GM21360 (cell line): ENCODE data around the gene GRIP2.

Experiments
- ATAC-seq: cut with Tn5 transposase; IDR thresholded peaks from one replicate; pipeline ENCODE4 v1.9.1; 2021; ENCODE audit warnings: mild to moderate bottlenecking, moderate library complexity; ENCODE audit not compliant: unreplicated experiment

GRIP2 gene

DNA sequence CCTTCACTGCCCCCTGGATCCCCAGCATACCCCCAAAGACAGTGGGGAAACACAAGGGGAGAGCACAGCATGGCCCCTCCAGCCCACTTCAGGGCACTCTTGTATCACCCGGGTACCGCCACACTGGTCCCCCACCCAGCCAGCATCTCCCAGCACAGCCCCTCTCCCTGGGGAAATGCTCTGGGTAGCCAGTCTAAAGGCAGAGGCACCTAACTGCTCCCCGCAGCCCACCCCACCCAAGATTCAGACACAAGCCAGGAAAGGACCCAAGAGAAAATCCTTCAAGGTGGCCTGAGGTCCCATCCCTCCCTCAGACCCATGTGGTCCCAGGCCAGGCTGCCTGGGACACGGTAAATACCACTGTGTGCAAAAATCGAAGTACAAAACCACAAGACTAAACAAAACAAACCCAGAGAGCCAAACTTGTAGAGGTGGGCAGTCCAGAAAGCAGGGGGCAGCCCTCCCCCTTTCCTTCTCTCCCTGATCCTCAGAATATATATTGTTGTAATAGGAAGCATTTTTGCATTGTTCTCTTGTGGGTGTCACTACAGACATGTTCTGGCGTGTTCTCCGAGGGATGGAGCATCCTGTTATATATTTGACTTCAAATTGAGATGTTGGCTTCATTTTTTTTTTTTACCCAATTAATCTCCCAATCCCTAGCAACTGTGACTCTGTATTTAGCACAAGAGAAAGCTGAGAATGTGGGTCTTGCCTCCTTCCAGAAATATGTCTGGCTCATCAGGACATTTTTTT is 51.7 kb downstream of the GRIP2 start:
- ATAC-seq, result no peak

DNA sequence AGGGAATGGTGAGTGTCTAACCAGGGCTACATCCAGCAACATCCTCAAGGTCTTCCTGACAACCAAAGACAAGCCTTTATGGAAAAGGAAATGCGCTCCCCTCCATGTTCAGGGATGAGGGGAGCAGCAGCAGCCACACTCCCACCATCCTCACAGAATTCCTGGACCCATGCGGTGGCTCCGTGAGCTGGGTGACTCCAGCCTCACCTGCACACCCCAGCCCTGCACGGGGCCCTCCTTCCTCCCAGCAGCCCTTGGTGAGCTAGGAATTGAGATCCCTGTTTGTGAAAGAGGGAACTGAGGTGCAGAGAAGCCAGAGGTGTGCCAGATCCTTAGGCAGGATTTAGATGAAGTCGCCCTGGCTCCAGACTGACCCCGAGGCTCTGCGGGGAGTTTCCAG is 52.3 kb downstream of the GRIP2 start:
- ATAC-seq, result no peak

DNA sequence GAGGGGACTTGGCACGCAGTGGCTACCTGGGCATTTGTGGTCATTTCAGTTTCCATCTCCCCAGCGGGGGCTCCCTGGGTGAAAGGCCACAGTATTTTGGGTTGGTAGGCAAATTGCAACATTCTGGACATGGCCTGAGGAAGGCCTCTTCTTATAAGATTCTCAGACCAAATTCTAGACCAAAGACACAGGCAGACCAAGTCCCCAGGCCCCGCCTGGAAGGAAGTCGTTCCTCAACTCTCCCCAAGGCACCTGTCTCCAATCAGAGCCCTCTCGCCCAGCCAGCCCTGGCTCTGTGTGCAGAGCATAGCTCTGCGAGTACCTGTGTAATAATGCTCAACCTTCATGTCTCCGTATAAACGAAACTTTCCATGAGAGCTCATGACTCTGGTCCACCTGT is 53.1 kb downstream of the GRIP2 start:
- ATAC-seq, result no peak

DNA sequence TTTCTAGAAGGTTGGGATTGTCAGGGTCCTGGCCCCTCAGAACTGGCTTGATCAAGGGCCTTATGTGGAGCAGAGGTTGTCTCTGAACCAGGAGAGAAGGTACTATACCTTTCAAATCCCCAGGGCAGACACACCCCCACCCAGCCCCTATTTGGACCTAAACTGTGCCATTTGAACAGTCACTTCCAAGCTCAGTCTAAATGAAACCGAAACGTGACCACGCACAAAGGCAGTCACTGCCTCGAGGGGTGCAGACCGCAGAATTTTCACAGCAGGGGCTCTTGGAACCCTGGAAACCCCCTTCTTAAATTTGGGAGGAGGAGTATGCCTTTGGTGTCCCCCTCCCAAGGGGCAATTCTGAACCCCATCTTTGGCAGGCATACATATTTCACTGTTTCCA is 53.7 kb downstream of the GRIP2 start:
- no peak for ATAC-seq

- no peak for ATAC-seq
Observed at GRCh38 chr3:14485981-14486380, 54.2 kb downstream of the GRIP2 start.

GRCh38 chr3:14484741-14485140 is 55.4 kb downstream of the GRIP2 start:
- ATAC-seq, result no peak

DNA sequence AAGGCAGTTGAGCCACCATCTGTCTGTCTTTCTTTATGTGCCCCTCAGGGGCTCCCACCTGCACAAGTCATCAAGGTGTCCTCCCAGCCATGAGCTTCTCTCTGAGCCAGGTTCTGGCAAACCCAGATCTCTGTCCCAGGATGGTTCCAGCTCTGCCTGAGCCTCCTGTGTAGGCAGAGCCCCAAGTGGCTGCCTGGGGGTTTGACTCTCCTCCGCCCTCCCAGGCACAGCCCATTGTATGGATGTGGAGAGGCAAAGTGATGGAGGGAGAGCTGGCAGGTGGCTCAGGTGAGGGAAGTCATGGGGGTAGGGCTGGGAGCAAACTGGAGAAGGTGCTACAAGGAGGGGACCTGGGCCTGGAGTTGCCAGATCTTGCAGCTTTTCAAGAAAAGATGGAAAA is 56.9 kb downstream of the GRIP2 start:
- no peak for ATAC-seq

DNA sequence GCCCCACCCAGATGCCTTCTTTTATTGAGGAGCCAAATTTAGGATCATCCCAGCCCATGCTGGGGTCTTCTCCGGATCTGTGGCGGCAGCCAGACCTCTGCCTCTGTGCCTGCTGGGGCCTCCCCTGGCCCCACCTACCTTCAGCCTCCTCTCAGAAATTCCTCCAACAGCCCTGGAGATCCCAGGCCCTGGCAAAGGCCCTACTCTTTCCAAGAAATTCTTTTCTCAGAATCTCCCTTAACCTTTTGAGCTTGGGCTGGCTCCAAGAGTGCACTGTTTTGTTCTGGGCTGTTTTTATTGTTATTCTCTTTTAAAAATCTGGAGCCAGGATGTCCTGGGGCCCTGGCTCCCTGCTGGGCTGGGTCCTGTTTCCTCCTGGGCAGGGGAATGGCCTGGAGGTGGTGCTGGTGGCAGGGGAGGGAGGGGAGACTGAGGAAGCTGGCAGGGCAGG is 57.8 kb downstream of the GRIP2 start:
- ATAC-seq, result no peak

- no peak for ATAC-seq
Observed at GRCh38 chr3:14481646-14482036, 58.5 kb downstream of the GRIP2 start.

GRCh38 chr3:14481018-14481645 is 59.0 kb downstream of the GRIP2 start:
- ATAC-seq, result no peak

GRCh38 chr3:14480207-14481017 is 59.7 kb downstream of the GRIP2 start:
- ATAC-seq, result no peak

DNA sequence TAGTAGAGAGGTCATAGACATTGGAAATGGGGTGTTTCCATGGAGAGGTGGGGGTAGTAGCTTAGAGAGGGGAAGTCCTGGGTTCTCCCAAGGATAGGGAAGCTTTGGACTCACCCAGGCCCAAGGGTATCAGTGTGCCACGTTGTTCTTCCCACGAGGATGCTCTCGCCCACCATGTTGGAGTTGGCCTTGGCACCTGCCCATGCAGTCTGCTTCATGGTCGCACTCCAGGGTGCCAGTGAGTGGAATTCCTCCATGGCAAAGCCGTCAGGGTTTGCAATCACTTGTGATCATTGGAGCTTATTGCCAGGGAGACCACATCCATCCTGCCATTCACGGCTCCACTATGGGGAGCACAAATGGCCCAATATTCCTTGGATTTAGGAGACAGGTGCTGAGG is 60.6 kb downstream of the GRIP2 start:
- no peak for ATAC-seq

GRCh38 chr3:14478956-14479550 is 61.1 kb downstream of the GRIP2 start:
- ATAC-seq, result no peak

GRCh38 chr3:14477311-14477935 is 62.7 kb downstream of the GRIP2 start:
- ATAC-seq, result no peak

DNA sequence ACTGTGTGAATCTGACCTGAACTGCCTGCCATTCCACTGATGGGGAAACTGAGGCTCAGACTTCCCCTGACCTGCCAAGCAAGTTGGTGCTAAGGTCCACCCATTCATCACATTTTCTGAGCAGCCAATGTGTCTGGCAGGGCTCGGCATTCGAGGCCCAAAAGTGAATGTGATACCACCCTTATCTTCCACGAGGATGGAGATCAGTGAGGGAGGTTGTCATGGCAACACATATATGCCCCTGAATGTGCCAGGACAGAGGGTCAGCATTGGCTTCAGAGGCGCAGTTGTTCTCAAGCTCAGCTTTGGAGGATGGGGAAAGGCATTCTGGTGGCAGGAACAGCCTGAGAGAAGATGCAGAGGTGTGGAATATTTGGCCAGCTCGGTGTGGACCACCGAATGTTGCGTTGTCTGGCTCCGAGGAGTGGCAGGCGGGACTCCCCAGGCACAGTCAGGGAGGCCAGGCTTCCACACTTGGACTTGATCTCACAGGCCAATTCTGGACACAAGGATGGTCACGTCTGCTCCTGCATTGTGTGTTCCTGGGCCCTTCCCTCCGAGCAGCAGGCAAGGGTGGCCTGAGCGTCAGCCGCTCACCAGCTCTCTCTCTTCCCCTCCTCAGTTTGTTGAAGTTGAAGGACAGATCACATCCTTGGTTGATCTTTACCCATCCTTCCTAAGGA is 63.4 kb downstream of the GRIP2 start:
- no peak for ATAC-seq

DNA sequence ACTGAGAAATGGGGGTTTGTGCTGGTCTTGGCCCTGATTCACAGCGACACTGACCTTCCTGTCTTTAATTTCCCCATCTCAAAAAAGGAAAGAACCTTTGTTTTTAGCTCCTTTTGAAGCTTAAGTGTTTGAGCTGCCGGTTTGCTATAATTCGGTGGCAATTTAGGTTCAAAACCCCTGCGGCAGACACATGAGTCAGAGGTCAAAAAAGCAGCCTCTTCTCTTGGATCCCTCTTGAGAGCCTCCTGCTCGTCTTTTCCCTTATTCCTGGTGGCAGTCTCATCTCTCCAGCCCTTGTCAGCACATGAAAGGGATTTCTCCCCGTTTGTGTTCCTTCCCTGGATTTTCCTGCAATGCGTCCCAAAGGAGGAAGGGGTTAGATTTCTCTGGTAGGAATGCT is 64.5 kb downstream of the GRIP2 start:
- no peak for ATAC-seq

DNA sequence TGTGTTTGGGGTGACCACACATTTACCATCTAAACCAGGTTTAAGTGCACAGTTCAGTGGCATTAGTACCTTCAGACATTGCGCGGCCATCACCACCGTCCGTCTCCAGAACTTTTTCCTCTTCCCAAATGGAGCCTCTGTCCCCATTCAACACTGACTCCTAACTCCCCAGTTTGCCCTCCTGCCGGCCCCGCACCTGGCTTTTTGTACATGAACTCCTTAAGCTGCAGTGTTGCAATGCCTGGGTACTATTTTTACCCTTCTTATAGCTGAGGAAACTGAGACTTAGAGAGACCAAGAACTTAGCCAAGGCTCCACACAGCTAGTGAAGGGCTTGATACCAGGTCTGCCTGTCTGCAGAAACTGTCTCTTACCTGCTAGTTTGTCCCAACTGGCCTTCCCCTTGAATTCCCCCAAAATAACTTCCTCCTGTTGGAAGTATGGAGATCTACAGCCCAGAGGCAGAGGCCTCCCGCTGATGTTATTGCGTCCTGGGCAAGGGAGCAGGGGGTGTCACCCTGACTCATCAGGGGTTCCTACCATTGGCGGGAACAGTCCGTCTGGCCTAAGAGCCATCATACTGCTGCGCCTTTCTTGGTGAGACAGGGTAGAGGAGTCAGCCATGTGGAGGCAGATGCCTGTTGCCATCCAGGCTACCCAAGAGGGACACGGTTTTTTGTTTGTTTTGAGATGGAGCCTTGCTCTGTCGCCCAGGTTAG is 65.6 kb downstream of the GRIP2 start:
- ATAC-seq, result no peak

DNA sequence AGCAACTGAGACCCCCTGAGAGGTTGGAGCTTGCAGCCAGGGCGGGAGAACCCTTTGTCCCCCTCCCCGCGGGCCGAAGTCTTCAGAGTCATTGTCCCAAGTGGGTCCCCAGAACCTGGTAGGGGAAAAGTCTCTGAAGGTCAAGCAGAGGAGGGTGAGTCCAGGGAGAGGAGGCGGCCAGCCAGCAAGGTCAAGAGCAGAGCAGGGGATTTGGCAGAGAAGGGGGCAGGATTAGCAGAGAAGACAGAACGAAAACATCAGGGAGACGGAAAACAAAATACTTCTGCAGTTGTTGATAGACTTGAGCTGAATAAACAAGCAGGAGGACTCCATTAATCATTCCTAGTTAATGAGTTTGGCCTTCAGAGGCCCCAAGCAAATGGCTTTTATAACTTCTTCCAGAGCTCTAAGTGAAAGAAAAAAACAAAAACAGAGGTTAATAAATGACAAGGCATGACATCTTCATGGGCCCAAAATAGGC is 66.7 kb downstream of the GRIP2 start:
- ATAC-seq, result no peak

GRCh38 chr3:14472471-14473351 is 67.4 kb downstream of the GRIP2 start:
- no peak for ATAC-seq
